T-cell (primary cell): ENCODE measurements around the gene TXNRD2. TPM values are rescaled to one million over a fixed set of nuclear protein-coding genes. Genes with fewer than 3 reads are reported as not detected.

Source experiments
- ATAC-seq, 4 experiments: fragments of 200-7000 bp in 3 of 4; fragments of 150-1000 bp in 1 of 4; cut with Tn5 transposase; replicated peaks in 1 of 4; 1 replicate in 3 of 4; 2 replicates in 1 of 4; pipeline ENCODE4 v1.10.0; 2021; ENCODE audit warnings: moderate library complexity in 3 of 4, mild to moderate bottlenecking in 2 of 4, moderate number of reproducible peaks in 1 of 4
- CTCF ChIA-PET, 2 donors: fragments of 300-600 bp; sonication (Branson Sonifier 250); formaldehyde crosslinking; loops; one replicate each; lab custom pipeline; 2022; ENCODE audit warnings: antibody characterized with exemption in 2 of 2; lab: Charles Lee
- POLR2A ChIA-PET, 2 donors: fragments of 300-600 bp; sonication (Branson Sonifier 250); formaldehyde crosslinking; loops; one replicate each; lab custom pipeline; 2022; ENCODE audit warnings: antibody characterized with exemption in 2 of 2; lab: Charles Lee
- DNase-seq, 35 experiments: peaks; one replicate each; pipeline versions ENCODE4 v3.0.0 to v3.0.0-alpha.2; 2013 to 2023
- H3K27ac ChIP-seq: one replicate; pipeline ENCODE4 v1.5.1; 2013; ENCODE audit warnings: low read length
- H3K27me3 ChIP-seq, 2 experiments: replicated peaks in 1 of 2; 1 replicate in 1 of 2; 2 replicates in 1 of 2; pipeline versions ENCODE4 v1.6.1 to v1.7.0; 2013; ENCODE audit warnings: low read length in 1 of 2, mixed read lengths in 1 of 2; ENCODE audit not compliant: control insufficient read depth in 2 of 2, insufficient read depth in 2 of 2; ENCODE audit errors: extremely low read depth in 1 of 2
- H3K36me3 ChIP-seq, 2 donors: 1 replicate in 1 of 2; 2 replicates in 1 of 2; pipeline versions ENCODE4 v1.6.1 to v1.7.0; 2013; ENCODE audit warnings: low read length in 1 of 2; ENCODE audit not compliant: control insufficient read depth in 2 of 2, insufficient read depth in 1 of 2; ENCODE audit errors: extremely low read depth in 1 of 2
- H3K4me1 ChIP-seq, 2 experiments: 1 replicate in 1 of 2; 2 replicates in 1 of 2; pipeline versions ENCODE4 v1.6.1 to v1.7.0; 2013; ENCODE audit warnings: low read length in 2 of 2, mixed read lengths in 1 of 2; ENCODE audit not compliant: insufficient read depth in 2 of 2, control insufficient read depth in 1 of 2; ENCODE audit errors: extremely low read depth in 1 of 2
- H3K4me3 ChIP-seq, 2 donors: 1 replicate in 1 of 2; 2 replicates in 1 of 2; pipeline versions ENCODE4 v1.5.1 to v1.7.0; 2013; ENCODE audit warnings: mild to moderate bottlenecking in 2 of 2, low read length in 1 of 2, moderate library complexity in 1 of 2; ENCODE audit not compliant: control insufficient read depth in 1 of 2; ENCODE audit errors: extremely low read depth in 1 of 2
- H3K9me3 ChIP-seq: 2 replicates; pipeline ENCODE4 v1.7.0; 2013
- H3K27ac Mint-ChIP-seq, 2 donors: one replicate each; pipeline ENCODE4 v1.8.0; 2020 to 2021; ENCODE audit warnings: mild to moderate bottlenecking in 2 of 2, mixed read lengths in 2 of 2
- H3K27me3 Mint-ChIP-seq, 2 donors: one replicate each; pipeline ENCODE4 v1.8.0; 2021 to 2022; ENCODE audit warnings: mixed read lengths in 2 of 2
- H3K36me3 Mint-ChIP-seq: one replicate; pipeline ENCODE4 v1.8.0; 2021; ENCODE audit warnings: mixed read lengths
- H3K4me1 Mint-ChIP-seq, 3 donors: one replicate each; pipeline ENCODE4 v1.8.0; 2020 to 2022; ENCODE audit warnings: mixed read lengths in 3 of 3, mild to moderate bottlenecking in 1 of 3
- H3K4me3 Mint-ChIP-seq, 3 donors: one replicate each; pipeline ENCODE4 v1.8.0; 2020 to 2022; ENCODE audit warnings: mild to moderate bottlenecking in 3 of 3, mixed read lengths in 3 of 3, moderate library complexity in 3 of 3
- H3K9me3 Mint-ChIP-seq, 3 donors: one replicate each; pipeline ENCODE4 v1.8.0; 2020 to 2022; ENCODE audit warnings: mixed read lengths in 3 of 3
- WGBS: methylation state at CpG from one replicate; pipeline ENCODE4 v1.1.5; 2013; ENCODE audit warnings: missing lambda C conversion rate; ENCODE audit not compliant: insufficient coverage; 5-methylcytosine and 5-hydroxymethylcytosine counted together
- total RNA-seq, 35 experiments: library from RNA in 6 of 35; stranded (reverse) in 6 of 35; fragments of 120-200 nt in 1 of 35; gene quantifications; one replicate each; pipeline versions ENCODE4 v1.2.1 to v1.2.4 and lab custom pipeline; 2013 to 2026

The TXNRD2 gene
- total RNA-seq, 5 donors from 2014 or later (not counting 1 experiment from before 2014, with no cell fraction given): 26.5 to 47.4 (median 28.7) TPM

GRCh38 chr22:19875061-19875530, 66.5 kb downstream of the TXNRD2 start:
- H3K4me3 ChIP-seq: no peak overlapping the region
- POLR2A ChIA-PET: no interaction called here
- peak overlapping the region in 1 of 3 donors; percentile 55 for H3K4me3 Mint-ChIP-seq
- H3K36me3 ChIP-seq: peaks cover 5 to 6% of the 10 kb centered on the region in 2 donors
- H3K27me3 ChIP-seq: peaks cover 0 to 13% of the 10 kb centered on the region in 2 experiments
- ATAC-seq: no peak
- H3K4me1 Mint-ChIP-seq: peaks cover 0 to 13% (median 13%) of the 10 kb centered on the region in 3 donors
- H3K27ac Mint-ChIP-seq: peak overlapping the region; percentile 65 to 84
- CTCF ChIA-PET: no interaction called here
- no peaks in the 10 kb centered on the region for H3K9me3 ChIP-seq
- no peaks in the 10 kb centered on the region for H3K36me3 Mint-ChIP-seq
- H3K27ac ChIP-seq: peak overlapping the region; percentile 8
- peaks cover 6 to 41% of the 10 kb centered on the region in 2 experiments for H3K4me1 ChIP-seq
- WGBS: 90% methylated on average over 10 of the region's 12 CpGs
- no peaks in the 10 kb centered on the region for H3K9me3 Mint-ChIP-seq
- no peaks in the 10 kb centered on the region for H3K27me3 Mint-ChIP-seq
- DNase-seq: peak in 1 of 35 experiments; percentile 21

GRCh38 chr22:19874307-19875060, 67.1 kb downstream of the TXNRD2 start:
- Mint-ChIP-seq H3K27ac (peak overlapping the region; percentile 65 to 84), H3K4me3 (peak overlapping the region in 2 of 3 donors; percentile 25 to 55), H3K36me3 (no peaks in the 10 kb centered on the region), H3K4me1 (peaks cover 0 to 13% (median 13%) of the 10 kb centered on the region in 3 donors), H3K27me3 (no peaks in the 10 kb centered on the region), H3K9me3 (no peaks in the 10 kb centered on the region)
- peak overlapping the region; percentile 35 for H3K27ac ChIP-seq
- peaks cover 0 to 13% of the 10 kb centered on the region in 2 experiments for H3K27me3 ChIP-seq
- POLR2A ChIA-PET: no interaction called here
- 36% methylated on average over 25 of the region's 27 CpGs for WGBS
- H3K36me3 ChIP-seq: peaks cover 5 to 6% of the 10 kb centered on the region in 2 donors
- no peak overlapping the region for H3K4me3 ChIP-seq
- no peaks in the 10 kb centered on the region for H3K9me3 ChIP-seq
- CTCF ChIA-PET: no interaction called here
- ATAC-seq: peak; percentile 87 to 88 (median 87)
- peak in 26 of 35 experiments; percentile 13 to 62 (median 33) for DNase-seq
- H3K4me1 ChIP-seq: peaks cover 6 to 41% of the 10 kb centered on the region in 2 experiments

GRCh38 chr22:19873960-19874306, 67.7 kb downstream of the TXNRD2 start:
- ChIA-PET CTCF (no interaction called here), POLR2A (no interaction called here)
- no peaks in the 10 kb centered on the region for H3K36me3 Mint-ChIP-seq
- Histone ChIP-seq H3K9me3 (no peaks in the 10 kb centered on the region), H3K27me3 (peaks cover 0 to 13% of the 10 kb centered on the region in 2 experiments), H3K4me1 (peaks cover 6 to 41% of the 10 kb centered on the region in 2 experiments), H3K4me3 (no peak overlapping the region), H3K27ac (peak overlapping the region; percentile 35), H3K36me3 (peaks cover 4 to 5% of the 10 kb centered on the region in 2 donors)
- no peaks in the 10 kb centered on the region for H3K27me3 Mint-ChIP-seq
- WGBS: 48% methylated on average over 6 of the region's 7 CpGs
- peak overlapping the region; percentile 65 to 84 for H3K27ac Mint-ChIP-seq
- peak overlapping the region in 1 of 3 donors; percentile 55 for H3K4me3 Mint-ChIP-seq
- H3K9me3 Mint-ChIP-seq: no peaks in the 10 kb centered on the region
- H3K4me1 Mint-ChIP-seq: peaks cover 0 to 13% (median 13%) of the 10 kb centered on the region in 3 donors
- DNase-seq: peak in 1 of 35 experiments; percentile 3
- ATAC-seq: peak in 3 of 4 experiments; percentile 13 to 21 (median 16)

- peaks cover 6 to 41% of the 10 kb centered on the region in 2 experiments for H3K4me1 ChIP-seq
- Mint-ChIP-seq H3K27me3 (no peaks in the 10 kb centered on the region), H3K4me3 (no peak overlapping the region), H3K27ac (peak overlapping the region; percentile 65 to 84), H3K9me3 (no peaks in the 10 kb centered on the region), H3K36me3 (no peaks in the 10 kb centered on the region), H3K4me1 (peaks cover 3 to 13% (median 13%) of the 10 kb centered on the region in 3 donors)
- no peak for ATAC-seq
- ChIA-PET POLR2A (no interaction called here), CTCF (no interaction called here)
- H3K36me3 ChIP-seq: peaks cover 0 to 4% of the 10 kb centered on the region in 2 donors
- no peak overlapping the region for H3K27ac ChIP-seq
- no peak overlapping the region for H3K4me3 ChIP-seq
- H3K9me3 ChIP-seq: no peaks in the 10 kb centered on the region
- 93% methylated on average over 17 of the region's 27 CpGs for WGBS
- H3K27me3 ChIP-seq: peaks cover 0 to 13% of the 10 kb centered on the region in 2 experiments
- DNase-seq: peak in 3 of 35 experiments; percentile 1 to 13 (median 13)
Measured at GRCh38 chr22:19873138-19873959, 68.3 kb downstream of the TXNRD2 start.

- DNase-seq: peak in 3 of 35 experiments; percentile 2 to 22 (median 12)
- 53% methylated on average over 7 of the region's 7 CpGs for WGBS
- Mint-ChIP-seq H3K27ac (no peak overlapping the region), H3K9me3 (no peaks in the 10 kb centered on the region), H3K27me3 (no peaks in the 10 kb centered on the region), H3K4me1 (peaks cover 9 to 13% (median 13%) of the 10 kb centered on the region in 3 donors), H3K4me3 (no peak overlapping the region), H3K36me3 (no peaks in the 10 kb centered on the region)
- Histone ChIP-seq H3K4me1 (peaks cover 6 to 41% of the 10 kb centered on the region in 2 experiments), H3K27me3 (peaks cover 0 to 13% of the 10 kb centered on the region in 2 experiments), H3K4me3 (no peak overlapping the region), H3K36me3 (peaks cover 0 to 4% of the 10 kb centered on the region in 2 donors), H3K9me3 (no peaks in the 10 kb centered on the region), H3K27ac (no peak overlapping the region)
- ChIA-PET CTCF (no interaction called here), POLR2A (no interaction called here)
- ATAC-seq: no peak
Measured at GRCh38 chr22:19872779-19873137, 68.9 kb downstream of the TXNRD2 start.
